ENCODE measurements around the gene CLDN5. TPM values are rescaled to one million over a fixed set of nuclear protein-coding genes. Genes with fewer than 3 reads are reported as not detected.

The CLDN5 gene
- polyA plus RNA-seq, 6 donors from 2014 or later, result 0.31 to 2.4 (median 2.0) TPM; not detected in 1

DNA sequence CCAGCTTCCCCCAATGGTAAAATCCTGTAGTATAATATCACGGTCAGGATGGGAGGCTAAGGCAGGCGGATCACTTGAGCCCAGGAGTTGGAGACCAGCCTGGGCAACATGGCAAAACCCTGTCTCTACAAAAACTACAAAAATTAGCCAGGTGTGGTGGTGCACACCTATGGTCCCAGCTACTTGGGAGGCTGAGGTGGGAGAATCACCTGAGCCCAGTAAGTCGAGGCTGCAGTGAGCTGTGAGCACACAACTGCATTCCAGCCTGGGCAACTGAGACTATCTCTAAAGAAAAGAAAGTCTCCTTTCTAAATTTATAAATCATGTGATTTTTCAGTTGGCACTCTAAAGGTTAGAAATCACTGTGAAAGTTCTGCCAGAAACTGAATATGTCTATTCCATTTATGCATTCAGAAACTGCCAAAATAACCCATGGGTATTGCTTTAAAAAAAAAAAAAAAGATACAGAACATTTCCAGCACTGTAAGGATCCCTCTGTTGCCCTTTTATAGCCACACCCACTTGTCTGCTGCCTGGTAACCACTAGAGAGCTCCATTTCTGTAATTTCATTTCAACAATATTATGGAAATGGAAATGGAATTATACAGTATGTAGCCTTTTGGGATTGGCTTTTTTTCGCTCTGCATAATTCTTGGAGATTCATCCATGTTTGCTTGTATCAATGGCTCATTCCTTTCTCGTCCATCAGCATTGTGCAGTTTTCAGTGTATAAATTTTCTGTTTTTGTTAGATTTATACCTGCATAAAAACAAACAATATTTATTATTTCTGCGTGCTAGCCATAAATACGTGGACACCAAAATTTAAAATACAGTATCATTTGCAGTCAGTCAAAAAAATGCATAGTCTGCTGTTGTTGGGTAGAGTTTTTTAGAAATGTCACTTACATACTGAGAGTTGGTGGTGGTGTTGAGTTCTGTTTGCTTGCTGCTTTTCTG, 35.0 kb downstream of the CLDN5 start:
- Mint-ChIP-seq H3K27me3 (no peaks in the 10 kb centered on the region), H3K9me3 (no peaks in the 10 kb centered on the region), H3K4me3 (no peak overlapping the region), H3K27ac (no peak overlapping the region), H3K4me1 (no peaks in the 10 kb centered on the region), H3K36me3 (no peaks in the 10 kb centered on the region)
- DNase-seq, result no peak
- ATAC-seq (ENCODE audit: low read depth in 2 of 2), result peak in 1 of 2 donors; percentile 39

DNA sequence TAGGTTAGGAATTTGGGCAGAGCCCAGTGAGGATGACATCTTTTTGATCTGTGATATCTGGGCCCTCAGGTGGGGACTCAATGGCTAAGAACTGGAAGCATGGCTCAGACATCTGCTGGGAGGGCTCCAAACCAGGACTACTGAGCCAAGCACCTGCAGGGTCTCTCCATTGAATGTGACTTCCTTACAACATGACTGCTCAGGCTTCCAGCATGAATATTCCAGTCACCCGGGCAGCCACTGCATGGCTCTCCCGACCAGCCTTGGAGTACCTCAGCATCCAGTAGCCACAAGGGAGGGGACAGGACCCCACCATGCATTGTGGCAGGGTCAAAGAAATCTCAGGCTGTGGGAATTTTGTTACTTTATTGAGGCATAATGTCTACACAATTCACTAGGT, 35.9 kb downstream of the CLDN5 start:
- Mint-ChIP-seq H3K36me3 (no peaks in the 10 kb centered on the region), H3K4me3 (no peak overlapping the region), H3K27me3 (no peaks in the 10 kb centered on the region), H3K4me1 (no peaks in the 10 kb centered on the region), H3K9me3 (no peaks in the 10 kb centered on the region), H3K27ac (no peak overlapping the region)
- ATAC-seq (ENCODE audit: low read depth in 2 of 2), result no peak
- no peak for DNase-seq

DNA sequence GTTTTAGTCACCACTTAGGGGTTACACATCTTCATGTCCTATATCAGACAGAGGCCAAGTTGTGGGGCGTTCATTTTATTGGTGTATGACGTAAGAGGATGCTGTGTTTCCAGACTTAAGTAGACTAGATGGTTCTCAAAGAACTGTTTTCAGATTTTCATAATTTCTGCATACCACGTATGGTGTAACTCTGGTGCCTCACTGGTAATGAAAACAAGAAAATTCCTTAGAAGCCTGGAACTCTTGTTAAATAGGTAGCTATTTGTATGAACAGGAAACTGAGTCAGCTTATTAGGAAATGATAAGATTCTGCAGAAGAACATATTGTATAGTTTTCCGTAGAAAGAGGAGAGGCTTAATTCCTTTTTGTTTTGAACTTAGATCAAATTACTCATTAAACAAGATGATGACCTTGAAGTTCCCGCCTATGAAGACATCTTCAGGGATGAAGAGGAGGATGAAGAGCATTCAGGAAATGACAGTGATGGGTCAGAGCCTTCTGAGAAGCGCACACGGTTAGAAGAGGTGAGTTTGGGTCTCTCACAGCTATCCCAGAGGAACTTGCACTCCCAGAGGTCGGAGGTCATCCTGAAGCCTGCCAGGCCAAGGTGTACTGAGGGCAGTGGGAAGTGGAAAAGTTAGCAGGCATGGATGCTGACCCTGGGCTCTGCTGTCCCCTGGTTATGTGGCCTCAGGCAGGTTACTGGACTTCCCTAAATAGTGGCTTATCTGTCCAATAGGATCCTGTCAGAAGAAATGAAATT, 40.5 kb downstream of the CLDN5 start:
- no peak for DNase-seq
- ATAC-seq (ENCODE audit: low read depth in 2 of 2), result no peak
- H3K27me3 Mint-ChIP-seq, result no peaks in the 10 kb centered on the region
- no peak overlapping the region for H3K4me3 Mint-ChIP-seq
- H3K4me1 Mint-ChIP-seq, result peaks cover 8 to 13% (median 11%) of the 10 kb centered on the region in 3 donors
- no peaks in the 10 kb centered on the region for H3K36me3 Mint-ChIP-seq
- H3K9me3 Mint-ChIP-seq, result no peaks in the 10 kb centered on the region
- H3K27ac Mint-ChIP-seq, result no peak overlapping the region

DNA sequence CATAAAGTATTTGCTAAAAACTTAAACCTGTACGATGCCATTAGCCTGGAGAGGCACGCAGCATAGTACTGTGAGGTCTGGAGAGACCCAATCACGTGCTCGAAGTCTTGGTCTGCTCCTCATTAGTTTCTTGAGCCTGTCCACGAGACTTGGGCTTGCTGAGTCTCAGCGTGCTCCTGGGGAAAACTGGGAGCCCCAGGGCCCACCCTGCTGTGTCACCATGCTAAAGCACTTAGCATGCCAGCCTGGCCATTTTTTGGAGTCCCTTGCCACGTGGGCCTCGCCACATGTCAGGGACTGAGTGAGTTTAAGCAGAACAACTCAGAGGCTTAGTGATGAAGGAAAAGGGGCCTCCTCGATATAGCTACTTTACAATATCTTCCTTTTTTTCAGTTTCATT, 41.9 kb downstream of the CLDN5 start:
- peaks cover 17 to 24% (median 22%) of the 10 kb centered on the region in 3 donors for H3K4me1 Mint-ChIP-seq
- H3K27ac Mint-ChIP-seq, result no peak overlapping the region
- no peaks in the 10 kb centered on the region for H3K27me3 Mint-ChIP-seq
- H3K4me3 Mint-ChIP-seq, result peak overlapping the region in 1 of 8 donors; percentile 23
- no peaks in the 10 kb centered on the region for H3K9me3 Mint-ChIP-seq
- no peak for ATAC-seq (ENCODE audit: low read depth in 2 of 2)
- no peaks in the 10 kb centered on the region for H3K36me3 Mint-ChIP-seq
- DNase-seq, result no peak

DNA sequence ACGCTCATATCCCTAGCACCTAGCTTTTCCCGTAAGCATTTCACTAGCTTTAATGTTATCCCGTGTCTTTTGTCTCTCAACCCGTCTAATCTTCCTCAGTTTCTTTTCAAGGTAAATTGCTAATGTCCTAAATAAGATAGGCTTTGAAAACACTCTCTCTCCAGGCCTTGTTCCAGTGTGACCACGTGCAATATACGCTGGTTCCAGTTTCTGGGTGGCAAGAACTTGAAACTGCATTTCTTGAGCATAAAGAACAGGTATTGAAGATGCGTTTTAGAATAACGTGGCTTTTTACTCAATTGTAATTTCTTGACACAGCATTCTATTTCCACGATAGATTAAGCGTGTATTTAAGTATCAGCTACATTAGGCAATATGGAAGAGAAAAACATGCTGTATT, 43.4 kb downstream of the CLDN5 start:
- no peak for DNase-seq
- H3K27me3 Mint-ChIP-seq, result no peaks in the 10 kb centered on the region
- H3K27ac Mint-ChIP-seq, result no peak overlapping the region
- peak overlapping the region in 5 of 8 donors; percentile 89 to 98 (median 98) for H3K4me3 Mint-ChIP-seq
- peaks cover 23 to 31% (median 25%) of the 10 kb centered on the region in 3 donors for H3K4me1 Mint-ChIP-seq
- no peak for ATAC-seq (ENCODE audit: low read depth in 2 of 2)
- no peaks in the 10 kb centered on the region for H3K9me3 Mint-ChIP-seq
- H3K36me3 Mint-ChIP-seq, result no peaks in the 10 kb centered on the region

DNA sequence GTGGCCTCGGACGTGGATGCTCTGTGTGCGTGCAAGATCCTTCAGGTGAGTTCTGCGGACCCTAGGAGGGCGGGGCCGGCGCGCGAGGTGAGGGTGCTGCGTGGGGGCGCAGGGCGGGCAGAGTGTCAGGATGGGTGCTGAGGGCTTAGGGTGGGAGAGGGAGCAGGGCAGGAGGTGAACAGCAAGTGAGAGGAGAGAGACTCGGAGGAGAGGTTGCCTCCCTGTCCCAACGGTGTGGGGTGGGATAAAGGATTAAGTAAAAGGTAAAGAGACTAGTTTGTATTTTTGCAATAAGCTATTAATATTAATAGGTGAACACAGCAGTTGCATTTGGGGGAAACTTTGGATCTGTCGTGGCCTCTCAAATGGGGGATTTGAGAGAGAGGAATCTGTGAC, 44.0 kb downstream of the CLDN5 start:
- Mint-ChIP-seq H3K4me3 (peak overlapping the region; percentile 82 to 98 (median 98)), H3K4me1 (peaks cover 25 to 34% (median 29%) of the 10 kb centered on the region in 3 donors), H3K9me3 (no peaks in the 10 kb centered on the region), H3K36me3 (no peaks in the 10 kb centered on the region), H3K27ac (peak overlapping the region in 5 of 6 donors; percentile 15 to 100 (median 49)), H3K27me3 (no peaks in the 10 kb centered on the region)
- DNase-seq (no peak), ATAC-seq (ENCODE audit: low read depth in 2 of 2) (no peak)

DNA sequence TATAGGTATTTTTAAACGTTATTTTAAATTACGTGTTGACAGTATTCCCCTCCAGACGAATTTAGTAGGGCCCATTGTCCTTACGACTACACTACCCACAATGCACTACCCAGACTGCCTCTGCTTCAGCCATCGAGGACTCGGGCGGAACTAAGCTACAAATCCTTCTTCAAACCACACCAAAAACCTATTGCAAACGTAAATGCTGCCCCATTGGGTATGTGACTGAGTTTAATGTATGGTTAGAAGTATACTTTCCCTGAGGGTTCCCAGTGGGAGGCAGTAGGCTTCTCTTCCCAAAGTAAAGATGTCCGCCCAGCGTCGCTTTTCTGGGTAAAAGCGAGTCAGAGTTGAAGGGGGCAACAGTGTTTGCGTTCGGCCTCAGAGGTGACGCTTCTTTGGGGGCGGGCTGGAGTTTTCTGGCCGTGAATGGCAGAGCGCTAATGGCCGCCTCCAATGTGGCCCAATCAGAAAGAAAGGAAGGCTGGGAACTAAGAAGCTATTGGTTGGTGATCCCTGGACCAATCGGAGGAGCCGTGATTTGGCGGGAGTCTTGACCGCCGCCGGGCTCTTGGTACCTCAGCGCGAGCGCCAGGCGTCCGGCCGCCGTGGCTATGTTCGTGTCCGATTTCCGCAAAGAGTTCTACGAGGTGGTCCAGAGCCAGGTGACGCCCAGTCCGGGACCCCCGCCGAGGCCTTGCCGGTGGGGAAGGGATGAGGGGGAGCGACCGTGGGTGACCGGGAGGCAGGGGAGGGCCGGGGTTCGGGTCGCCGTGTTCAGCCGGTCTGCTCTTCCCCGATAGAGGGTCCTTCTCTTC, 44.6 kb downstream of the CLDN5 start, which contains the start of gene CDC45:
CDC45 (plus strand) TSS at position 566 of the 818 bp plus-strand sequence; CDS start at position 615, 49 bp downstream.
- H3K27ac Mint-ChIP-seq, result peak within 1 kb of the TSS; percentile 100
- H3K4me3 Mint-ChIP-seq, result peak within 1 kb of the TSS; percentile 89 to 98 (median 98)
- peak; percentile 90 to 92 for ATAC-seq (ENCODE audit: low read depth in 2 of 2)

DNA sequence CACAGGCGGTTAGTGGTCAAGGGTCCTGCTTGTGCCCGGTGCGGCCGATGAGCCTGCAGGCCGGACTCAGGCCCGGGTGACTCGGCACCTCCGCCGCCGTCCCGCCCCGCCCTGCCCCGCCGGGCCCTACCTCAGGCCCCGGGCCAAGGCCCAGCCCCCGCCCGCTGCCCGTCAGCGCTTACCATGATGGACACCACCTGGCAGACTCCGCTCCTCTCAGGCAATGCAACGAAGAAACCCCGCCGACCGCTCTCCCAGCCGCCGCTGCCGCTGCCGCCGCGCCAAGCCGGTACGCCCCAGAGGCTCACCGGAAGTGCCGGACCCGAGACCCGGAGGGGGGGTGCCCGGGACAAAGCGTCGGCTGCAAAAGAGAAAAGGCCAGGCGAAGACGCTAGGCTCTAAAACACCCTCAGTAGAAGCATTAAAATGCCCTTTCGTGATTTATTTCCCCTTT, 45.3 kb downstream of the CLDN5 start, which contains the start of gene UFD1:
UFD1 (minus strand) TSS at position 293 of the 454 bp plus-strand sequence; CDS start at position 185, 108 bp downstream.
- ATAC-seq (ENCODE audit: low read depth in 2 of 2) (peak; percentile 59), DNase-seq (peak; percentile 81)
- Mint-ChIP-seq H3K4me1 (peaks cover 25 to 35% (median 31%) of the 10 kb centered on the region in 3 donors), H3K27ac (peak within 1 kb of the TSS; percentile 100), H3K9me3 (no peaks in the 10 kb centered on the region), H3K27me3 (no peaks in the 10 kb centered on the region), H3K36me3 (no peaks in the 10 kb centered on the region), H3K4me3 (peak within 1 kb of the TSS; percentile 89 to 98 (median 98))

More for the DNA sequence above, 44.6 kb downstream of the CLDN5 start, which contains the start of gene CDC45:
- H3K9me3 Mint-ChIP-seq, result no peaks in the 10 kb centered on the region
- DNase-seq, result peak; percentile 96
- no peaks in the 10 kb centered on the region for H3K36me3 Mint-ChIP-seq
- H3K27me3 Mint-ChIP-seq, result no peaks in the 10 kb centered on the region
- peaks cover 25 to 34% (median 30%) of the 10 kb centered on the region in 3 donors for H3K4me1 Mint-ChIP-seq

DNA sequence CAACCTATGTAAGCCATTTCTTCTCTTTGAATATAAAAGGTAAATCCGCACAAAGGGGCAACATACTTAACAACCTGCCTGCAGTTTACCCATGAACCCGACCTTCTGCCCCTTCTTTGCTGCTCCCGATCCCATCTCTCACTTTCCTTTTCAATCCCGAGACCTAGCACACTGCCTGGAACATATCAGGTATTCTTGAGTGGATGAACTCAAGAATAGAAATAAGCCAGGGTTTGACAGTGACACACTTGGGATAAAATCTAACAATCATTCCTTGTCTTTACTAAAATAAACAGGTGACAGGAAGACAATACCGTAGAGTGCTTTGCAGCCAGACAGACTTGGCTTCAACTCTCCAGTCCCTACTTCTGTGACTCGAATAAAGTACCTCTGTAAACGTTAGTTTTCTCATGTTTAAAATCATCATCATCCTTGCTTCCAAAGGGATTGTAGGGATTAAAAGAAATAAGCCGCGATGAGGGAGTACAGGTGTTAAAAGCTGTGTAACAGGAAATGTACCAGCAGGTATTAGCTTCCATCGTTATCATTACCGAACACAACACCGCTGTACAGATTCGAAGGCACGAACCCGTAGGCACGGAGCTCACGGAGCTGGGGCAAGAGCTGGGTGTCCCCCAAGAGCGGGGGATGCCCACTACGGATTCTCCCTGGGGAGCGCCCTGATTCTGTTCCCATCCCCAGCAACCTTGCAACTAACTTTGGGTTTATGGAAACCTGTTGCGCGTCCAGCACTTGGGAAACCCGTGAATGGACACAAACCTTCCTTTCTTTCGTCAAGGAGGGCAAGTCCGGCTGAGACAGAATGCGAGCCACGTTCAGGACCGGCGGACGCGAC, 45.9 kb downstream of the CLDN5 start:
- H3K27me3 Mint-ChIP-seq, result no peaks in the 10 kb centered on the region
- peaks cover 25 to 38% (median 37%) of the 10 kb centered on the region in 3 donors for H3K4me1 Mint-ChIP-seq
- H3K4me3 Mint-ChIP-seq, result peak overlapping the region; percentile 87 to 98 (median 96)
- no peaks in the 10 kb centered on the region for H3K36me3 Mint-ChIP-seq
- ATAC-seq (ENCODE audit: low read depth in 2 of 2) (no peak), DNase-seq (no peak)
- no peaks in the 10 kb centered on the region for H3K9me3 Mint-ChIP-seq
- peak overlapping the region; percentile 27 to 100 (median 81) for H3K27ac Mint-ChIP-seq

DNA sequence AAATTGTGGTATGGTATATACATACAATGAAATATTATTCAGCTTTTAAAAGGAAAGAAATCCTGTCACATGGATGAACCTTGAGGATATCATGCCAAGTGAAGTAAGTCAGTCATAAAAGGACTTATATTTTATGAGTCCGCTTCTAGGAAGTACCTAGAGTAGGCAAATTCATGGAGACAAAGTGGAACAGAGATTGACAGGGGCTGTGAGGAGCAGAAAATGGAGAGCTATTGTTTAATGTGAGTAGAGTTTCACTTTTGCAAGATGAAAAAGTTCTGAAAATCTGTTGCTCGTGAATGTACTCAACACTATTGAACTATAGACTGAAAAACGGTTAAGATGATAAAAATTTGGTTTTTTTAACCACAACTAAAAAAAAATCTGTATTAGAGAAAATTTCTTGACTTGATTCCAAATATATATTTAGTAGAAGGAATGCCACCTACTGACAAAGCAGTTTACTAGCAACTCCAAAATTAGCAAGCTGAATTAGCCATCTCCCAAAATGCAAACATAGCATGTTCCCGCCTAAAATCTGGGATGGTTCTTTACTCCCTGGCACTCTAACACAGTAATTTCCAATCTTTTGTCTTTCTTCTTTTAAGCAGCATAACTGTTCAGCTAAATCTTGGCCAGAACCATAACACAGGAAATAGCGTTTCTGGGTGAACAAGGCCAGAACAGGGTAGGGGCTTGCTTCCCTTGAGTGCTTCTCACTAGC, 46.7 kb downstream of the CLDN5 start:
- H3K9me3 Mint-ChIP-seq, result no peaks in the 10 kb centered on the region
- peaks cover 27 to 38% (median 38%) of the 10 kb centered on the region in 3 donors for H3K4me1 Mint-ChIP-seq
- H3K36me3 Mint-ChIP-seq, result no peaks in the 10 kb centered on the region

DNA sequence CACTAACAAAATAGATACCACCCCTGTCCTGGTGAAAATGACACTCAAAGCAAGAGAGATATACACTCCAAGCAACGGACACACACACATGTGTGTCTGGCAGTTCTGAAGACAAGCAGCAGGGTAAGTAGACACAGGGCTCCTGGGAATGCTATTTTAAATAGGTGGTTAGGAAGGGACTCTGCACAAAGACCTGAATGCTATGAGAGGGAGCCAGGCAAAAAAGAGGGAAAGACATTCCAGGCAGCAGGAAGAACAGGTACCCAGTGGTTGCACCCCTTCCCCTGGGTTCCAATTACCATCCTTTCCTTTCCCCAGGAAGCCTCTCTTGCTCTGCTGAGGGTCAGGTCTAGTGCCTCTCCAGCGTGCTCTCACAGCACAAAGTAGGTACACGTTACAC, 48.2 kb downstream of the CLDN5 start:
- DNase-seq, result no peak
- no peak overlapping the region for H3K27ac Mint-ChIP-seq

More for the DNA sequence above, 46.7 kb downstream of the CLDN5 start:
- DNase-seq (no peak), ATAC-seq (ENCODE audit: low read depth in 2 of 2) (no peak)
- Mint-ChIP-seq H3K27ac (peak overlapping the region; percentile 27 to 100 (median 78)), H3K27me3 (no peaks in the 10 kb centered on the region), H3K4me3 (peak overlapping the region; percentile 87 to 98 (median 96))

More for the DNA sequence above, 48.2 kb downstream of the CLDN5 start:
- H3K4me3 Mint-ChIP-seq, result no peak overlapping the region
- no peaks in the 10 kb centered on the region for H3K9me3 Mint-ChIP-seq
- H3K27me3 Mint-ChIP-seq, result no peaks in the 10 kb centered on the region
- peaks cover 0 to 14% of the 10 kb centered on the region in 2 donors for H3K36me3 Mint-ChIP-seq
- ATAC-seq (ENCODE audit: low read depth in 2 of 2), result no peak
- H3K4me1 Mint-ChIP-seq, result peaks cover 34 to 41% (median 38%) of the 10 kb centered on the region in 3 donors

All from naive B cell (primary cell).